ENCODE data around the gene P2RX7. TPM values are rescaled to one million over a fixed set of nuclear protein-coding genes. Genes with fewer than 3 reads are reported as not detected.

The P2RX7 gene
- total and polyA plus RNA-seq, 9 of the 15 experiments (the other 6 are each of a cell fraction or from before 2014, with no cell fraction given), result 0.04 to 0.65 (median 0.30) TPM

- no peak for TF ChIP-seq TFAM (CRISPR knock-in tag; conservative IDR thresholded peaks at IDR 0.05)
- TF ChIP-seq FOSL1 (tag; conservative IDR thresholded peaks at IDR 0.05), result peak; percentile 86
- no peak for TF ChIP-seq ZNF253 (CRISPR knock-in tag; conservative IDR thresholded peaks at IDR 0.05)
- no peak for TF ChIP-seq ZSCAN32 (CRISPR knock-in tag; IDR thresholded peaks at IDR 0.05)
- TF ChIP-seq ELF1 (tag; IDR thresholded peaks at IDR 0.05), result no peak
- TF ChIP-seq HNRNPH1 (optimal IDR thresholded peaks at IDR 0.05; ENCODE audit: low read depth, low read length), result no peak
- no peak for TF ChIP-seq ZNF316 (IDR thresholded peaks at IDR 0.05)
- no peak for TF ChIP-seq TRIM28 (IDR thresholded peaks at IDR 0.05)
- TF ChIP-seq MTA2 (IDR thresholded peaks at IDR 0.05; ENCODE audit: low read depth), result no peak
- TF ChIP-seq SETDB1 (IDR thresholded peaks at IDR 0.05; ENCODE audit: low read length), result no peak
- no peak for TF ChIP-seq BACH1 (tag; IDR thresholded peaks at IDR 0.05)
- TF ChIP-seq ATF3 (IDR thresholded peaks at IDR 0.05), result peak; percentile 58; the same call in 1 of the 2 replicates
- TF ChIP-seq ATF3 (CRISPR knock-in tag; conservative IDR thresholded peaks at IDR 0.05), result no peak
- TF ChIP-seq MXD1 (CRISPR knock-in tag; IDR thresholded peaks at IDR 0.05; ENCODE audit: borderline replicate concordance, poor library complexity, severe bottlenecking), result no peak
- TF ChIP-seq ZNF586 (CRISPR knock-in tag; conservative IDR thresholded peaks at IDR 0.05), result no peak
- TF ChIP-seq, protein P1, sequence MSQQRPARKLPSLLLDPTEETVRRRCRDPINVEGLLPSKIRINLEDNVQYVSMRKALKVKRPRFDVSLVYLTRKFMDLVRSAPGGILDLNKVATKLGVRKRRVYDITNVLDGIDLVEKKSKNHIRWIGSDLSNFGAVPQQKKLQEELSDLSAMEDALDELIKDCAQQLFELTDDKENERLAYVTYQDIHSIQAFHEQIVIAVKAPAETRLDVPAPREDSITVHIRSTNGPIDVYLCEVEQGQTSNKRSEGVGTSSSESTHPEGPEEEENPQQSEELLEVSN (IDR thresholded peaks at IDR 0.05; ENCODE audit: borderline replicate concordance in 1 of 2, extremely low read depth in 1 of 2, insufficient read depth in 1 of 2, insufficient read length in 1 of 2, low read depth in 1 of 2, low read length in 1 of 2, poor library complexity in 1 of 2, severe bottlenecking in 1 of 2), result no peak
- TF ChIP-seq PCBP2 (IDR thresholded peaks at IDR 0.05; ENCODE audit: low read depth, low read length, poor library complexity, severe bottlenecking), result no peak
- no peak for TF ChIP-seq HDAC6 (IDR thresholded peaks at IDR 0.05; ENCODE audit: low read depth, low read length)
- no peak for TF ChIP-seq THRA (IDR thresholded peaks at IDR 0.05)
- TF ChIP-seq SMARCA4 (IDR thresholded peaks at IDR 0.05), result peak; percentile 42; the same call in 1 of the 2 replicates
- no peak for TF ChIP-seq ZKSCAN3 (CRISPR knock-in tag; IDR thresholded peaks at IDR 0.05)
- TF ChIP-seq ZFP30 (CRISPR knock-in tag; IDR thresholded peaks at IDR 0.05; ENCODE audit: borderline replicate concordance), result no peak
- TF ChIP-seq ZNF668 (CRISPR knock-in tag; IDR thresholded peaks at IDR 0.05), result no peak
- no peak for TF ChIP-seq CBX8 (IDR thresholded peaks at IDR 0.05; ENCODE audit: borderline replicate concordance, extremely low read depth, low read depth, low read length, poor library complexity, severe bottlenecking)
Measured at GRCh38 chr12:121120323-121120722, 12.4 kb upstream of the P2RX7 start (continued).
